Effector CD4-positive, alpha-beta T cell (primary cell): ENCODE measurements around the gene P2RX4.
"Not testable (repeated sequence)": the region's sequence is repeated elsewhere in the genome, so short reads cannot be mapped to it uniquely, and the experiment has no call there.

Source experiments
- DNase-seq: peaks from one replicate; pipeline ENCODE4 v3.0.0-alpha.2; 2020

P2RX4 gene

DNA sequence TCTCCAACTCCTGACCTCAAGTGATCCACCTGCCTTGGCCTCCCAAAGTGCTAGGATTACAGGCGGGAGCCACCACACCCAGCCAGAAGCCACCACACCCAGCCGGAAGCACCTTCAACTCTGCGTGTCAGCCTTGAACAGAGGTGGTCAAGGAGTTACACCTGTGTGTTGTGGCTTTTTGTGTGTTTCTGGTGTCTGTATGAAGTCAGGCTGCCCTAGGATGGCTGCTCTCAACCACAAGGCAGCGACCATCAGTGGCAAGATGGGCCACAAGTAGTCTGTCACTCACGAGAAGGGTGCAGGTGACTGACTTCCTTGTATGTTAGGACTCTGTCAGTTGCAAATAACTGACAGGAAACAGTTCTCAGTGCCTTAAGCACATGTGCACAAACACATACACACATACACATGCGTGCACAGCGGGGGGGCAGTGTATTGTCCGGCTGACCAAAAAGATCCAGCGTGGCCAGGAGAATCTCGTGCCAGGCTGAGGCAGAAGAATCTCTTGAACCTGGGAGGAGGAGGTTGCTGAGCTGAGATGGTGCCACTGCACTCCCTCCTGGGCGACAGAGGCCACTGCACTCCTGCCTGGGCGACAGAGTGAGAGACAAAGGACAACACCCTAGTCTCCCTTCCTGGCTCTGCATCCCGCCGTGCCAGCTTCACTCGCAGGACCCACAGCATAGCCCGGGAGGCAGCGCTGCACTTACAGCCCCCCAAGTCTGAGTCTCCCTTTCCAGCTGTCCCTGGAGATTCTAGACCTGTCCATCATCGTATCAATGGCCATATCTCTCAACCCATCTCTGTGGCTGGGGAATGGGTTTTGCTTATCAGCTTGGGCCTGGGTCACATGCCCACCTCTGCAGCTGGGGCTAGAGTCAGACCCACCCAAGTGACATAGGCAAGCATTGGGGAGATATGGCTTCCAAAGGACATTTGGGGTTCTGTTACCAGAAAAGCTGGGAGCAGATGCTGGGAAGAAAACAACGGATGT lies 13.7 kb downstream of the P2RX4 start:
- no peak for DNase-seq

DNA sequence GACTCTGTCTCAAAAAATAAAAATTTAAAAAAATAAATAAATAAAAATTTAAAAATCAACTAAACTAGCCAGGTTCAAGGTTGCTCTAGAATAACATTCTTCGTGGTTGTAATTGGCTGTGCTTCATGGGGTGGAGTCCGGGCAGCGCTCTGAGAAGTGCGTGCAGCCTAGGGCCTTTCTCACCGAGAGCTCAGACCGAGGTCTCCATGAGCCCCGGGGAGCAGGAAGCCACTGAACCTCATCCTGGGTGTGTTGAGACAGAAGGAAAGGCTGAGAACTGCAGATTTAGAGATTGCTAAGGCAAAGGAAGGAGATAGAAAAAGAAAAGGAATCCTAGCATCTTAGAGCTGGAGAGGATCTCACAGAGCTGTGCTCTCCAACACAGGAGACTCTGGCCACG lies 14.7 kb downstream of the P2RX4 start:
- DNase-seq: no peak

DNA sequence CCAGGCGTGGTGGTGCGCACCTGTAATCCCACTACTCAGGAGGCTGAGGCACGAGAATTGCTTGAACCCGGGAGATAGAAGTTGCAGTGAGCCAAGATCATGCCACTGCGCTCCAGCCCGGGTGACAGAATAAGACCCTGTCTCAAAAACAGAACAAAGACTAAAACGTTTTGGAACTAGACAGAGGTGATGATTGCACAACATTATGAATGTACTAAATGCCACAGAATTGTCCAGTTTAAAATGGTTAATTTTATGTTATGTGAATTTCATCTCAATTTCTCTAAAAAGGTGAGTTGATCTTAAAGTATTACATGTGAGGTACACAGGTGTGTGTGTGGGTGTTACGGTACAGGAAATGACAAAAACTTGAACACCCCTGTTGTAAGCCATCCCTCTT lies 16.5 kb downstream of the P2RX4 start:
- DNase-seq: no peak

DNA sequence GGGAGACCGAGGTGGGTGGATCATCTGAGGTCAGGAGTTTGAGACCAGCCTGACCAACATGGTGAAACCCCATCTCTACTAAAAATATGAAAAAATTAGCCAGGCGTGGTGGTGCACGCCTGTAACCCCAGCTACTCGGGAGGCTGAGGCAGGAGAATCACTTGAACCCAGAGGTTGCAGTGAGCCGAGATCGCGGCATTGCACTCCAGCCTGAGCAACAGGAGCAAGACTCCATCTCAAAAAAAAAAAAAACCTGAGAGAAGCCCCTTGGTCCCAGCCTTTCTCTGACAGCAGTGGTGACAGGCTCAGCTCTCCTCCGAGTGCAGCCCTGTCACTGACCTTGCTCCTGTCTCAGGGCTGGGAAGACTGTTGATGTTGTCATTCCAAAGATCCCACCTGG lies 16.9 kb downstream of the P2RX4 start:
- not testable (repeated sequence) for DNase-seq

DNA sequence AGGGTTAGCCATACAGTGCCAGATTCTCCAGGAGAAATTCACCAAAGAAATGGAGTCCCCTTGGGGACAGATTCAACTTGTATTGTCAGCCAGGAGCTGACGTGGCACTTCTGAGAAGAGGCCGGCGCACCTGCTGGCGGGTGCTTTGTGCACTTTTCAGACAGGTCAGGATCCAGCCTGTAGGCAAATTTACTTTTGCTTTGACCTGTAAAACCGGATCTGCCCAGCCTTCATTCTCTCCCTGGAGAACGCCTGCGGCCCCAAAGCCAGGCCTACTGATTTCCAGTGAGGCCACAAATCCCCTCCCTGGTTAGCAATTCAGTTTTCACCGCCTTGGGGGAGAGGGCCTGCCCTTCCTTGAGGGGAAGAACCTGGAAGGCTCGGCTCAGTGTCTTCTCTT lies 17.4 kb downstream of the P2RX4 start:
- no peak for DNase-seq

DNA sequence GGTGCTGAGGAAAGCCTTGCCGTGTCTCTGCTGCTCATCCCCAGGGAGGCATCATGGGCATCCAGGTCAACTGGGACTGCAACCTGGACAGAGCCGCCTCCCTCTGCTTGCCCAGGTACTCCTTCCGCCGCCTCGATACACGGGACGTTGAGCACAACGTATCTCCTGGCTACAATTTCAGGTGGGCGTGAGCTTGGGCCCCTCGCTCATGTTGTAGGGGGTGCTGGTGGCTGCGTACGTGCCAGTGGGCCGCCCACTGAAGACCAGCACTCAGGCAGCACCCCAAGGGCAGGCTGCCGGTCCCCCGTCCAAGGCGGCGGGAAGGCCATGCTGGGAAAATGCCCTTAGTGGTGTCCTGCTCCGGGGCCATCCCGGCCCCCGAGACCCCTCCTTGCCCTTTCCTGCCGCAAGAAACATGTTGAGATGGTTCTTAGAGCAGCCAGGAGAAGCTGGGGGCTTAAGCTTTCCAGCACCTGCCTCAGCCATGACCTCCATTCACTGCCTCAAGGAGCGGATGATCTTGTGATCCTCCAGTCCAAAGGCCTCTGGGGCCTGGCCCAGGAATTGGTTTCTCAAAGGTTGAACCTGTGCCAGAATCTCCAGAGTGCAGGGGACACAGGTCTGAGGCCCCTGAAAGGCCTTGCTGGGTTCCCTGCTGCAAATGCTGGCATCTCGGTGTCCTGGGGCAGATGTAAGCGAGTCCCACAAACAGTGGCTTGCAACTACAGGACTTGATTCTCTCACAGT lies 19.2 kb downstream of the P2RX4 start:
- DNase-seq: no peak

DNA sequence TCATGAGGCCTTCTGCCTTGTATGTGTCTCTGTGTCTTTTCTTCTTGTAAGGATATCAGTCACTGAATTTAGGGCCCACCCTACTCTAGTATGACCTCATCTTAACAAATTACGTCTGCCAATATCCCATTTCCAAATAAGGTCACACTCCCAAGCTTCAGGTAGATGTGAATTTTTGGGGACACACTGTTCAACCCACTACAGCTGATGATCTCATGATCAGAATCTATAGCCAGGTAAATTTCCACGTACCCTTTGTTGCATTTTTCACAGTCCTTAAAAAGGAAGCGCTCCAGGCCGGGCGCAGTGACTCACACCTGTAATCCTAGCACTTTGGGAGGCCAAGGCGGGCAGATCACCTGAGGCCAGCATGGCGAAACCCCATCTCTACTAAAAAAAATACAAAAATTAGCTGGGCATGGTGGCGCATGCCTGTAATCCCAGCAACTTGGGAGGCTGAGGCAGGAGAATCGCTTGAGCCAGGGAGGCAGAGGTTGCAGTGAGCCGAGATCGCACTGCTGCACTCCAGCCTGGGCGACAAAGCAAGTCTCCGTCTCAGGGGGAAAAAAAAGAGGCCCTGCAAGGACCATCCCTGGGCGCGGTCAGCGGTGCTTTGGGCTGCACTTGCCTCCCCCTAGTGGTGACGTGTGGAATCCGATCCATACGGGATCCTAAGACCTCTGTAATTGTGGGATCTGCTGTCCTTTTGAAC lies 20.1 kb downstream of the P2RX4 start:
- DNase-seq: peak; percentile 40

DNA sequence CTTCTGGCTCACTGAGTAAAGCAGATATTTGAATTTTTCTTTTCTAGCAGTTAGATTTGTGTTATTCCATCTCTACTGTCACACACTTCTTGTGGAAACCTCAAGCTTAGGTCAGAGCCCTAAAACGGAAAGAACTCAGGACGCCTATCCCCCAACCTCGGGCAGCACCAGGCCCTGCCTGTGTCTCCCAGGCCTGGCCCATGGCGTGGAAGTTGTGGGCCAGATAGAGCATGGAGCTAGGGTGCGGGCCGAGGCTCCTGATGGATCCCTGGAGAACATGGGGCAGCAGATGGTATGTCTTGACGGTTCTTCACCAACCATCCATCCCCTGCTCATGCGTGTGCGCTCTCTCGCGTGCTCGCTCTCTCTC lies 20.6 kb downstream of the P2RX4 start:
- no peak for DNase-seq

DNA sequence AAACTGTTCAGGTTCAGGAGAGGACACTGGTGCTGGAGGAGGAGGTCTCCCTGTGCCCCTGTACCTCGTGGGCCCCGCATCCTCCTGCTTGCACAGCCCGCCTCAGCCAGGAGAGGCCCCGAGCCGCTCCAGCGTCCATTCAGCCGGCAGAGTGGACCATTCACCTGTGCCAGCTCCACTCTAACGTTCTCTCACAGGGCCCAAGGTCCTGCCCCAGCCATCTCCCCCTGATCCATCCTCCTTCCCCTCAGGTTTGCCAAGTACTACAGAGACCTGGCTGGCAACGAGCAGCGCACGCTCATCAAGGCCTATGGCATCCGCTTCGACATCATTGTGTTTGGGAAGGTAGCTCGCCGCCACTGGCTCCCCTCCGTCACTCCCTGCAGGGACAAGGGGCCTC lies 22.2 kb downstream of the P2RX4 start:
- DNase-seq: no peak

DNA sequence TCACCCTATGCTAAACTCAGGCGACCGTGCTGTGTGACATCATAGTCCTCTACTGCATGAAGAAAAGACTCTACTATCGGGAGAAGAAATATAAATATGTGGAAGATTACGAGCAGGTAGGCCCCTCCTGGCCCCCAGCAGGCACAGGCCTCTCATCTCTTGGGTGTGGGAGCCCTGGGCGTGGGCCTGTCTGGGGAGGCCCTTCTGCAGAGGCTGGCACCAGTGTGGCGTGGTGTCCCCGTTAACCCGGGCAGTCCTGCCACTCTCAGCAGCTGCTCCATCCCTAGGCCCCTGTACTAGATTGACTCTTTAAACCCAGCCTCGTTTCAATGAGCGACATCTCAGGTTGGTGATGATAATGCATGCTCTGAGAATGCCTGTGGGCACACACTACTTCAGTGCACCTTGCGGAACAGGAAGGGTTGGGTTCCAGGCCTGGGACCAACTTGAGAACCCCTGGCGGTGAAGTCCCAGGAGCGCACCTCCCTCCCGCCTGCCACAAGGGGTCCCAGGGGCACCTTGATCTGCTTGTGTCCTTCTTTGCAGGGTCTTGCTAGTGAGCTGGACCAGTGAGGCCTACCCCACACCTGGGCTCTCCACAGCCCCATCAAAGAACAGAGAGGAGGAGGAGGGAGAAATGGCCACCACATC lies 23.2 kb downstream of the P2RX4 start:
- no peak for DNase-seq

DNA sequence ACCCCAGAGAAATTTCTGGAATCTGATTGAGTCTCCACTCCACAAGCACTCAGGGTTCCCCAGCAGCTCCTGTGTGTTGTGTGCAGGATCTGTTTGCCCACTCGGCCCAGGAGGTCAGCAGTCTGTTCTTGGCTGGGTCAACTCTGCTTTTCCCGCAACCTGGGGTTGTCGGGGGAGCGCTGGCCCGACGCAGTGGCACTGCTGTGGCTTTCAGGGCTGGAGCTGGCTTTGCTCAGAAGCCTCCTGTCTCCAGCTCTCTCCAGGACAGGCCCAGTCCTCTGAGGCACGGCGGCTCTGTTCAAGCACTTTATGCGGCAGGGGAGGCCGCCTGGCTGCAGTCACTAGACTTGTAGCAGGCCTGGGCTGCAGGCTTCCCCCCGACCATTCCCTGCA lies 23.7 kb downstream of the P2RX4 start:
- no peak for DNase-seq

DNA sequence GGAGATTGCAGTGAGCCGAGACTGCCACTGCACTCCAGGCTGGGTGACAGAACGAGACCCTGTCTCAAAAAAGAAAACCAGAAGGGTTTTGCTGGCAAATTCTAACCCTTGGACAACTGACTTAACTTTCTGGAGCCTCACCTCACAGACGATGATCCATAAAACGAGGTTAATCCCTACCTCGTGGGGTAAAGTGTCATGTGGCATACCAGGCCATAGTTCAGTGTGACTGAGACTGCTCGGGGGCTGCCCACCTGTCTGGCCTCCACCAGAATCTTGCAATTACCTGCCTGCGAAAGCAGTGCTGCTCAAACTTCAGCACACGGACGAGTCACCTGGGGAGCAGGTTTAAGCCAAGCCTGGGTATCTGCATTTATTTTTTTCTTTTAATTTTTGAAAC lies 26.8 kb downstream of the P2RX4 start:
- no peak for DNase-seq

DNA sequence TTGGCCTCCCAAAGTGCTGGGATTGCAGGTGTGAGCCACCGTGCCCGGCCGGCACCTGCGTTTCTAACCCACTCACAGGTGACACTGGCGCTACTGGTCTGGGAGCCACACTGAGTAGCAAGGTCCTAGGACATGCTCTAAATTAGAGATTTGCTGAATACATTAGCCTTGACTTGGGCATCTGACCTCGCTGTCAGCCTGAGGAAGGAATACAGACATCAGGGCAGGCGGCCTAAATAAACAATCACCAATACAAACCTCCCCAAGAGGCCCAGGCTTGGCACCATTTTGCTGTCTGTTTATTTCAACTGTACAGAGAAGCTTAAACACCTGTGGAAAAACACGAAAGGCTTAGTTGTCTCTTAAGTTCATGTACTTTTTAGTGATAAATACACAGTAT lies 27.5 kb downstream of the P2RX4 start:
- DNase-seq: no peak

DNA sequence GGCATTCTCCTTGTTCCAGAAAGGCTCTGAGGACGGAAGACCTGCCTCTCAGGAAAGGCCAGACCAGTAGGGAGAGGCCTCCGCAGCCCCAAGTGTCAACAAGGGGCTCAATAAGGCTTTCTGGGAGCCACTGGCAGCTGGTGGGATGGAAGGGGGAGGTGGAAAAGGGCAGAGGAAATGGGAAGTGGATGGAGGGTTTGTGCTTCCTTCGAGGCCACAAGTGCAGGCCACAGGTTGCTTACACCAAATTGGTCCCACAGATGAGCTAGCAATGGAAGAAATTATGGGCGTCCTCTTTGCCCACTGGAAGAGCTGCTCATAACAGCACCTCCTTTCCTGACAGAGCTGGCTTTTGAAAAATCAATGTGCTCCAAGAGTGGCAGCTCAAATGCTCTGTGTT lies 28.2 kb downstream of the P2RX4 start:
- DNase-seq: no peak

DNA sequence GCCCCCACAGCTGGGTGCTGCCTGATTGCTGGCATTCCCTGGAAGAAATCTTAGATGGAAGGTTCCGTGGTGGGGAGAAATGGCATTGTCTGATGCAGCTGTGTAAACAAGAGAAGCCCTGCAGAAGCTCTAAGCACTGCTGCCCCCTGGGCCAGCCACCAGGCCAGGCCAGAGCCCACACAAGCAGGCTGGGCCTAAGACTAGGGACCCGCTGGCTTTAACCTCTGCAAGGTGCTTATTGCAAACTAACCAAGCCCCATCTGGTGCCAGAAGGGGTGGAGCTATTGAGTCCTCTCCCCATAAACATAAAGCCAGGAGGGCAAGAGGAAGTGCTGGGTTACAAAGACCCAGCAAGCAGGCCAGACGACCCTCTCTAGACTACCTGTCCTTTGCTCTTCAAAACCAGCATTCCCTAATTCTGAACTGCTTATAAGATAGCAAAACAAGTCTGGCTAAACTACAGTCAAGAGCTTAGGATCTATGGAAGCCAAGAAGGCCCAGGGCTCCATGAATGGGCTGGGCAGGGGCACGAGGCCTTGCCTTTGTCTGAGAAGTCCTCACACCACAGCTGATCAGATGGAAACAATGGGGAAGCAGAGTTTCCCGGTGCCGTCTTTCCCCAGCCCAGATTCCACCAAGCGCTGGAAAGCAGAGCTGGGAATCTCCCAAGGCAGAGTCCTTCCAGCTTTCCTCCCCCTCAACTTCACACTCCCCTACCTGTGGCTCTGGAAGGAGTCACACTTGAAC lies 28.8 kb downstream of the P2RX4 start:
- no peak for DNase-seq

DNA sequence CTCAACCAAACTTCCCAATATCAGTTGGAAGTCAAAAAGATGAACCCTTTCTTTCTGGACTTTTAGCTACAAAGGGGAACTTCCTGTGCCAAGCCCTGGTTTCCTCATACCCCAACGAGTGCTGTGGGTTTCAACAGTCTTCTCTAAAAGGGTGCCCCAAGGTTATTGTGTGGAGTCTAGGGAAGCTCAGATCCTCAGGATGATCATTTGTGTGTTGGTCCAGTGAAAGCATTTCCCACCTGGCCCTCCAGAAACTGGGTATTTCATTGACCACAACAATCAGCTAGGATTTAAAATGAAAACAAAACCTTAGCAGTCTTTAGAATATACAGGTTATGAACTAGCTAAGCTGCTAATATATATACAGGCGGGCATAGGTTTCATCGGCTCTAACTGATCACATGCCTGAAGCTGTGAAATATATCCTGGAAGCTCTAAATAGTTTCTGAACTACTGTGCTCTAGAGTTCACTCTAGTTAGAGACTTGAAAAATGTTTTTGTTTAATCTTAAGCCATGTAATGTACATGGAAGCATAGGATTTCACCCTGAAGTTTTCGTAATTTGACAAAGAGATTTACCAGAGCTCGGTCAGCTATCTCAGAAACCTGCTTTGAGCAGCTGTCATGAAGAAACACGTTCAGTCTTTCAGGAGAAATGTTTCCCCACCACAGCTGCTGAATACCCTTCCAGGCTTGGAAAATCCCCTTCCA lies 29.6 kb downstream of the P2RX4 start:
- DNase-seq: no peak

DNA sequence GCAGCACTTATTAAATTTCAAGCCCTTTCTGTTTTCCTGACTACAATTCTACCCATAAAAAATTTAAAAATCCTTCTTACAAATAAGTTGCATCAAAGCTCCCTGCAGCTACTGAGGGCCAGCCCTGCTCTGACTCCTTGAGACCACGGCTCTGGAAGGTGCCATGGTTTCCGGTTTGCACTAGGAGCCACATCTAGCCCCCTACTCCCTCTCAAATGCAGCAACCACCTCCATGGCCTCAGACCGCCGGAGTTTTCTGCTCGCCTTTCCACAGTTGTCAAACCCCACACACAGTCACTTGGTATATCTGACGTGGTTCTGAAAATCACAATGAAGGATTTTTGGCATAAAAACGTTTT lies 30.1 kb downstream of the P2RX4 start:
- no peak for DNase-seq

DNA sequence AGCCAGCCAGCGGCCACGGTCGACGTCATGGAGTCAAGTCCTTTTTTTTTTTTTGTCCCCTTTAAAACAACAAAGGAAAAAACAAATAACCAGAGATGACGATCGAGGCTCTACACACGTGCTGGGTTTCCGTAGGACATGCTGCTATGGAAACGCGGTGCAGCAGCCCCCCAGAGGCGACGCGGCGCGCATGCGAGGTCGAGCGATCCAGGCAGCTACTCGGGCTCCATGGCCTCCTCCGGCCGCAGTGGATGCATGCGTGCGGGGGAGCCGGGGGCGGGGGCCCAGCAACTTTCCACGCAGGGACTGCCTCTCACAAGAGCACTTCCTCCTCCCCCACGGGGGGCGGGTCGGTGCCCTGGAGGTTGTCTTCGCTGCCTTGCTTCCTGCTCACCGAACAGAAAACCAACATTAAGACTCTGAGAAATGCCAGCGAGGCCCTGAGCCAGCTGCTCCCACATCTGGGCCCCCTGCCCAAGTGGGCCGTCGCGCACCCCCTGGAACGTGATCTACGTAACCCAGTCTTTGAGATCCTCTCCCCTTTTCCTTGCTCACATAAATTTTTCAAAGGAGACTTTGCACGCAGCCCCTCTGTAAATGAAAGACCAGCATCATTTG lies 30.7 kb downstream of the P2RX4 start:
- DNase-seq: peak; percentile 91

DNA sequence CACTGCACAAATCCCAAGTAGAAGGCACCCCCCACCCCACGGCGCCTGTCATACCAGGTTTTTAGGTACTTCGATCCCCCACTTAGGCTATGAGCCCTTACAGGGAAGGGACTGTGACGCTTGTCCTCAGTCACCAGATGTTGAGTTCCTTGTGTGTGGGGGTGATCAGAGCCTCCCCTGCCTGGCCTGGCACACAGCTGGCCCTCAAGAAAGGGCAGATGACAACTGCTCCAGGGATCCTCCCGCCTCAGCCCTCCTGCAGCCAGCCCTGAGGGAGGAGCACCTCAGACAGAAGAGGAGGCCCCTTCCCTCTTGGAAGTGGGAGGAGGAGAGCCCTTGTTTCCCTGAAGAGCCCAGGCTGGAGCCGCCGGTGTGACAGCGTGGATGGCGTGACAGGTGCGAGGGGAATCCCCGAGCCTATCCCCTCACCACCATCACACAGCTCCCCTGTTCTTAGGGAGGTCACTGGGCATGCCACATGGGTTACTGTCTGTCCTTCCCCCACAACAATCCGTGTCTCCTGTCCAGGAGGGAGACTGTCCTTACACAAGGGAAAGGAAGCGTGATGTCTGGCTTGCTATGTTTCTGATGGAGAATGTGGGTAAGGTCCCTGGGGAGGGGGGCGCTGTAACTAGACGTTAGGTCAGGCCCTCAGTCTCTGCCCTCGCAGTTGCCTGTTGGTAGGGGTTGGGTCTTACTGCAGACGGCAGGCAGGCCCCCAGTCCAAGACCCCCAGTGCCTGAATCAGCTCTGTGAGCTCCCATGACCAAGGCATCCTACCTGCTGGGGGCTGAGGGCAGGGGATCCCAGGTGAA lies 31.4 kb downstream of the P2RX4 start:
- DNase-seq: no peak

DNA sequence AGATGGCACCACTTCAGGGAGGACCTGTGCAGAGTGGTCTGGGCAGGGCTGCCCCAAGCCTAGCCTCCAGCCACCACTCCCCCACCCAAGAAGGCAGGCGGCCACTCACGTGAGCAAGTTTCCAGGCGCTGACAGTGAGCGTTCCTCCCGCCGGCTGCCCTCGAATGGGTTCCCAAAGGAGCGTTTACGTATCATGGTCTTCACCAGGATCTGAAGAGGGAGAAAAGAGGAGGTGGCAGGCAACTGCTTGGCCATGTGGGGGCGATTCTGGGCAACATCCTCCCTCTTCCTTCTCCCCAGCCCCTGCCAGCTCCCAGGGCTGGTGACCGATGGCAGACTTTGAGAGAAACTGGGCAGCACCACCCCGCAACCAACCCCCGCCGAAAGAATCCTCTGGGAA lies 35.1 kb downstream of the P2RX4 start:
- no peak for DNase-seq
